Stimulated activated CD4-positive, alpha-beta T cell treated with anti-CD3 and anti-CD28 coated beads, TNF-alpha, amount 100 ng/mL, for 48 hours (primary cell): ENCODE data around the gene DNAJC22.
A peak's percentile ranks its signal among the peaks of the same experiment; 100 is the strongest.
"Not testable (repeated sequence)": the region's sequence is repeated elsewhere in the genome, so short reads cannot be mapped to it uniquely, and the experiment has no call there.

Experiments
- DNase-seq, 3 donors: peaks; one replicate each; pipeline ENCODE4 v3.0.0-alpha.2; 2020; ENCODE audit warnings: low read depth in 3 of 3

The DNAJC22 gene

DNA sequence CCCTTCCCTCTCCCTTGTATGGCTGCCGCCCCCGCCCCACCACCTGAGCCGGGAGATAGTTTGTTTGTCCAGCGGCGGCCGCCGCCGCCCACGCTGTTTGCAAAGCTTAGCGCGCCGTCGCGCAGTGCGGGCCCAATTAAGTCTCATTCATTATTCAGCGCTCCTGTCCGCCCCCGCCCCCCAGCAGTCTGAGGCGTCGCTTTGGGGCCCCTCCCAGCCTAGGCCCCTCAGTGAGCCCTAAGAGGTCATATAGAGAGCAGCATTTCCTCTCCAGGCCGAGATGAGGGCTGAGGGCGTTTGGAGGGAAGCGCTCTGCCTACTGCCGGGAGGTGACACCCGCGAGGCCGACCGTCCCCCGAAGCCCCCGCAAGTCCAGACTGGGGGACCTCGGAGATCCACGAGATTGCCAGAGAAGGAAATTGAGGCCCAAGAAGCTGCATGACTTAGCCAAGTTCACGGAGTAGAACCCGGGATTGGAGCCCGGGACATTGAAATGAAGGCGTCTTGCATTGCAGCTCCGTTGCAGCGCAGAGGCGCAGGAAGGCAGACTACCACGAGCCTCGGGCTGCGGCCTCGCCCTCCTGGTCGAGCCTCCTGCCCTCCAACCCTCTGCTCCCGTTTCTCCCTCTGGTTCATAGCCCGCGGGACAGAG, at the start of gene DNAJC22:
Gene DNAJC22 (plus strand): TSS at position 230 of the 652 bp plus-strand sequence. CDS start 1,985 bp downstream, outside the sequence.
- DNase-seq, result no peak

DNA sequence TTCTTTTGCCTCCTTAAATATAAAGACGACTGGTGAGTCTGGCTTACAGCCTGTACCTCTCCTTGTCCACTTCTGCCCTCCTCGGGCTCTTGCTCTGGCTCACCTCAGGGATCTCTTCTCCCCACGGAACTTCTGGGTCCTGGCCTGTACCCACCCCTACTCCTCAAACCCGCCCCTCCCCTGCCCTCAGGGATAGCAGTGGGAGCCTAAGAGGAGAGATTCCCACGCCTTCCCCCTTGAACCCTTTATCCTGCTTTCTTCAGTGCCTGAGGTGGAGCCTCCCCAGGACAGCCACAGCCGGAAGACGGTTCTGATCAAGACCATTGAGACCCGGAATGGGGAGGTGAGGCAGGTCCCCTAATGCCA, 49.0 kb upstream of the DNAJC22 start:
- no peak for DNase-seq

DNA sequence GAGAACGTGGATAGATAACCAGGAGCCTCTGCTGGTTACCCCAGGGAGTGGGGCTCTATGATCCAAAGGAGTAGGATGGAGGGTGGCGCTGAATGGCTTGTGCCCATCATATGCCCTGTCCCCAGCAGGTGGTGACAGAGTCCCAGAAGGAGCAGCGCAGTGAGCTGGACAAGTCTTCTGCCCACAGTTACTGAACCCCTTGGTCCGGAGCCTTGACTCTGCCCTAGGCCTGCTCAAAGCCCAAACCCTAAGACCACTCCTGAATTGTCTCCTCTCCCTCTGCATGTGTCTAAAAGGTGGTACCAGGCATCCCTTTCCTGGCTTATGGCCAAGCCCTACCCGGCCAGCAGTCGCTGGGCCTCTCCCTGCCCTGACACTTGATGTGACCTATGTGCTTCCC, 48.5 kb upstream of the DNAJC22 start:
- DNase-seq, result no peak

DNA sequence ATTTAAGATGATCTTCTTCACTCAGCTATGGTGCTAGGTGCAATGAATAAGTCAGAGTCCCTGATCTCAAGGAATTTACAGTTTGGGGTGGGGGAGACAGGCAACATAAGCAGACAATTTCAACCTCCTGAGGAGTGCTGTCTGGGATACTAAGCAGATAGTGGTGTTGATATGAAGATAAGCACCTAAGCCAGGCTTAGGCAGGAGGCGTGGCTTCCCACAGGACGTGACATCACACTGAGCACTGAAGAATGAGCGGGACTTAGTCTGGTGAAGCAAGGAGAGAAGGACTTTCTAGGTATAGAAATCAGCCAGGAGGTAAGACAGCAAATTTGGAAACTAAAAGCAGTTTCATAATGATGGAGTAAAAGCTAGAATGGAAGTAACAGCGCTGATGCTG, 44.9 kb upstream of the DNAJC22 start:
- DNase-seq, result no peak

DNA sequence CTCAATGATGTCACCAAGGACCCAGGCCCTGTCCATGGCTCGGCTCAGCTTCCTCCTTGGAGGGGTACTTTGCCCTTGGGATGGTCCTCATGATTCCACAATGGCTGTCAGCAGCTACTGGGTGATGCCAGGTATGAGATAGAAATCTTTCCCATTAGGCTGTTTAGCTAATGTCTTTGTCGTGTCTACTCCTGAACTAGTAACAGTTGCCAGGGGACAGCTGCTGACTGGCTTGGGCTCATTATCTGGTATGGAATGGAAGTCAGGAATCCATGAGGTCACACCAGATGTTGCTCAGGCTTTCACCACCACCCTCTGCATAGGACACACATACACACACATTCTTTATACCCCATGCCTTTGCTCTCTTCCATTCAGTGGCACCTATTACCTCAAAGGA, 42.5 kb upstream of the DNAJC22 start:
- no peak for DNase-seq

DNA sequence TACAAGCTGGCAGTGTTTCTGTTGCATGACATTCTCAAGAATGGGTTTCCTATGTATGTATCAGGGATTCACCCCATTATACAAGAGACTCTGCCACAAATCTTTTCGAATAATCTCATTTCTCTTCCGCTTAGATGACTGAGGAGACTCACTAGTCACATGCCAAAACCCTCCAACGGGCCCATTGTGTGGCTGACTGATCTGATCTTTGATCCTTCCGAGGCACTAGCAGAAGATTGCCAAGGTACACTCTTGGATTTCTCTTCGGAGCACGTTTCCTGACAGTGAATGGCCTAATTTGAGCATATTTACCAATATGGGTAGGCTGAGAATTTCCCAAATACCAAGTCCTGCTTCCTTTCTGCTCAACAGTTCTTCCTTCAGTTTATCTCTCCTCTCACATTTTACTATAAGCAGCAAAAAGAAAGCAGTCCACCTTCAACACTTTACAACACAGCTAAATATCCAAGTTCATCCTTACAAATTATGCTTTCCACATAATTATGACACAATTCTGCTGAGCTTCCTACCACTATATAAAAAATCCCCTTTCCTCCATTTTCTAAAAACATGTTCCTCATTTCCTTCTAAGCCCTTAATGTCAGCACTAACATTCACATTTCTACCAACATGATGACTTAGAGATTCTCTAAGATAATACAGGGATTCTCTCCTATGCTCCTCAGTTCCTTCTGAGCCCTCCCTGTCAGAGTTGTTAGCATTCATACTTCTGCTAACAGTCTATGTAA, 40.8 kb upstream of the DNAJC22 start:
- DNase-seq, result no peak

DNA sequence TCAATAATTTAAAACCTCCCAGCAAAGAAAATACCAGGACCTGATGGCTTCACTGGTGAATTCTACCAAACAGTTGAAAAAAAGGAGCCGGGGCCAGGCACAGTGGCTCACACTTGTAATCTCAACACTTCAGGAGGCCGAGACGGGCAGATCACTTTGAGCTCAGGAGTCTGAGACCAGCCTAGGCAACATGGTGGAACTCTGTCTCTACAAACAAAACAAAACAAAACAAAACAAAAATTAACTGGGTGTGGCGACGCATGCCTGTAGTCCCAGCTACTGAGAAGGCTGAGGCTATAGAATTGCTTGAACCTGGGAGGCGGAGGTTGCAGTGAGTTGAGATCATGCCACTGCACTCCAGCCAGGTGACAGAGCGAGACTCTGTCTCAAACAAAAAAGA, 37.3 kb upstream of the DNAJC22 start:
- DNase-seq, result no peak

DNA sequence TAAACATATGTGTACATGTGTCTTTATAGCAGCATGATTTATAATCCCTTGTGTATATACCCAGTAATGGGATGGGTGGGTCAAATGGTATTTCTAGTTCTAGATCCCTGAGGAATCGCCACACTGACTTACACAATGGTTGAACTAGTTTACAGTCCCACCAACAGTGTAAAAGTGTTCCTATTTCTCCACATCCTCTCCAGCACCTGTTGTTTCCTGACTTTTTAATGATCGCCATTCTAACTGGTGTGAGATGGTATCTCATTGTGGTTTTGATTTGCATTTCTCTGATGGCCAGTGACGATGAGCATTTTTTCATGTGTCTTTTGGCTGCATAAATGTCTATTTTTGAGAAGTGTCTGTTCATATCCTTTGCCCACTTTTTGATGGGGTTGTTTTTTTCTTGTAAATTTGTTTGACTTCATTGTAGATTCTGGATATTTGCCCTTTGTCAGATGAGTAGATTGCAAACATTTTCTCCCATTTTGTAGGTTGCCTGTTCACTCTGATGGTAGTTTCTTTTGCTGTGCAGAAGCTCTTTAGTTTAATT, 36.2 kb upstream of the DNAJC22 start:
- DNase-seq, result not testable (repeated sequence)

DNA sequence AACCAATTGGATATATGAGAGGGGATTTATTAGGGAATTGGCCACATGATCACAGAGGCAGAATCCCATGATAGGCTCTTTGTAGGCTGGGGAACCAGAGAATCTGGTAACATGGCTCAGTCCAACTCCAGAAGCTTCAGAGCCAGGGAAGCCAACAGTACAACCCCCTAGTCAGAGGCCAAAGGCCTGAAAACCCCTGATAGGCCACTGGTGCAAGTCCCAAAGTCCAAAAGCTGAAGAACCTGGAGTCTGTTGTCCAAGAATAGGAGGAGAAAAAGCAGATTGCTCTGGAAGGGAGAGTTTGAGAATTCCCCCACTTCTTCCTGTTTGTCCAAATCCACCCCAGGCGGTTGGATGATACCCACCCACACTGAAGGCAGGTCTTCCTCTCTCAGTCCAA, 31.9 kb upstream of the DNAJC22 start:
- no peak for DNase-seq

DNA sequence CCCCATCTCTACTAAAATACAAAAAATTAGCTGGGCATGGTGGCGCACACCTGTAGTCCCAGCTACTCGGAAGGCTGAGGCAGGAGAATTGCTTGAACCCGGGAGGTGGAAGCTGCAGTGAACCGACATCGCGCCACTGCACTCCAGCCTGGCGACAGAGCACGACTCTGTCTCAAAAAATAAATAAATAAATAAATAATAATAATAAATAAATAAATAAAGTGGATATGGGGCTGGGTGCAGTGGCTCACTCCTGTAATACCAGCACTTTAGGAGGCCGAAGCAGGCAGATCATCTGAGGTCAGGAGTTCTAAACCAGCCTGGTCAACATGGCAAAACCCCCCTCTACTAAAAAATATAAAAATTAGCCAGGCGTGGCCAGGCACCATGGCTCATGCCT, 29.6 kb upstream of the DNAJC22 start:
- DNase-seq, result not testable (repeated sequence)

DNA sequence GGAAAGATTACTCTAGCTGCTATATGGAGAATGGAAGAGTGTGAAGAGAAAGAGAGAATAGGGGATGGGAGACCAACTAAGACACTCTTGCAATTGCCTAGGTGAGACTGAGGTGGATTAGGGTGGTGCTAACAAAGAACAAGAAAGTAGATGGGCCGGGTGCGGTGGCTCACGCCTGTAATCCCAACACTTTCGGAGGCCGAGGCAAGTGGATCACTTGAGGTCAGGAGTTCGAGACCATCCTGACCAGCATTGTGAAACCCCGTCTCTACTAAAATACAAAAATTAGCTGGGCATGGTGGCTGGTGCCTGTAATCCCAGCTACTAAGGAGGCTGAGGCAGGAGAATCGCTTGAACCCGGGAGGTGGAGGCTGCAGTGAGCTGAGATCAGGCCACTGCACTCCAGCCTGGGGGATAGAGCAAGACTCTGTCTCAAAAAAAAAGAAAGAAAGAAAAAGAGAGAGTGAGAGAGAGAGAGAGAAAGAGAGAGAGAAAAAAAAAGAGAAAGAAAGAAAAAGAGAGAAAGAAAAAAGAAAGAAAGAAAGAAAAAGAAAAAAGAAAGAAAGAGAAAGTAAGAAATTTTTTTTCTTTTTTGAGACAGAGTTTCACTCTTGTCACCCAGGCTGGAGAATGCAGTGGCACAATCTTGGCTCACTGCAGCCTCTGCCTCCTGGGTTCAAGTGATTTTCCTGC, 26.1 kb upstream of the DNAJC22 start:
- DNase-seq, result not testable (repeated sequence)

DNA sequence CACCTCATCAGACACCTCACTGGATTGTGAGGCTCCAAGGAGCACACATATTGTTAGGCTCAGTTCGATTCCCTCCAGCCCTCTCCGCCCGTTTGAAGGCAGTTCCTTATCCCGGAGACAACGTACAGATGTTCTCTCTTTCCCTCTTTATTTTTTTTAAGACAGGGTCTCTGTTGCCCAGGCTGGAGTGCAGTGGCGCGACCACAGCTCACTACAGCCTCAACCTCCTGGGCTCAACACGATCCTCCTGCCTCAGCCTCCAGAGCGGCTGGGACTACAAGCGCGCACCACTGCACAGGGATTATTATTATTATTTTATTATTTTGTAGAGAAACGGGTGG, 24.4 kb upstream of the DNAJC22 start:
- no peak for DNase-seq

DNA sequence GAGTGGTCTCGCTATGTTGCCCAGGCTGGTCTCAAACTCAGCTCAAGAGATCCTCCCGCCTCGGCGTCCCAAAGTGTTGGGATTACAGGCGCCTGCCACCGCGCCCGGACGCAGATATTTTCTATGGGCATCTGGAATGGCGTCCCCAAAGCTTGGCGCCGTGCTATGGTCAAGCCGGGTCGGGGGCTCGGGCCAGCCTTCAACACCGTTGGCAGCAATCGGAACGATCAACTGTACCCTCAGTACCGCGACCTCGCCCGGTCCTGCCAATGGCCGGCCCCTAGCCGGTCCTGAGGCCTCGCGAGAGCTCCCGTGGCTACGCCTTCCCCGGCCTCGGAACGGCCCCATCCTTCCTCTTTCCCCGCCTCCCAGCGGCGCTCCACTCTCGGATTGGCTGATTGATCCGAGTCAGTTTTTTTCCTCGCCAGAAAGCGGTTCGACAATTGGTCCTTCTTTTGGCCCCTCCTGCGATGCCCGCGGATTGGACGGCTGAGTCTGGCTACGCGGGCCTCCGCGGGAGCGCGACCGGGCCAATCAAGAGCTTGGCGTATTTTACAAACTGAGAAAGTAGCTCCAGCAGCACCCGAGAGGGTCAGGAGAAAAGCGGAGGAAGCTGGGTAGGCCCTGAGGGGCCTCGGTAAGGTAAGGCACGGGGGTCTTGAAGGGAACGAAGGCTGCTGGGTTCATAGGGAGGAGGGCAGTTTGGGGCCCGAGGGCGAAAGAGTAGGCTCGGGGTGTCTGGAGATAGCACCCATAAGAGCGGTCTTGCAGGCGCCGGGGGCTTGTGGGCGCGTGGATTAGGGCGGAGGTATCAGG, 23.8 kb upstream of the DNAJC22 start, which contains the start of gene TROAP:
Gene TROAP (plus strand): TSS at position 548 of the 816 bp plus-strand sequence. CDS start 354 bp downstream, outside the sequence.
- DNase-seq, result peak; percentile 94 to 96 (median 96)

DNA sequence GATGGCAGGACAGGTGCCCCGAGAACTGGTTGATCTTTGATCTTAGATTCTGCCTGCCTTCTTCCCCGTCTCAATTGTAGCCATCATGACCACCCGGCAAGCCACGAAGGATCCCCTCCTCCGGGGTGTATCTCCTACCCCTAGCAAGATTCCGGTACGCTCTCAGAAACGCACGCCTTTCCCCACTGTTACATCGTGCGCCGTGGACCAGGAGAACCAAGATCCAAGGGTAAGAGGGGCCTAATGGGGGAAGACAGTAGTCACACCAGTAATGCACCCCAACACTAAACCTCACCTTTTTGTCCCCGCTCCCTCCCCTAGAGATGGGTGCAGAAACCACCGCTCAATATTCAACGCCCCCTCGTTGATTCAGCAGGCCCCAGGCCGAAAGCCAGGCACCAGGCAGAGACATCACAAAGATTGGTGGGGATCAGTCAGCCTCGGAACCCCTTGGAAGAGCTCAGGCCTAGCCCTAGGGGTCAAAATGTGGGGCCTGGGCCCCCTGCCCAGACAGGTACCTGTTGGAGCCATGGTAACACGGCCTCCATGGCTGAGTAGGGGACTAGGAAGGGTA, 23.1 kb upstream of the DNAJC22 start:
- no peak for DNase-seq

DNA sequence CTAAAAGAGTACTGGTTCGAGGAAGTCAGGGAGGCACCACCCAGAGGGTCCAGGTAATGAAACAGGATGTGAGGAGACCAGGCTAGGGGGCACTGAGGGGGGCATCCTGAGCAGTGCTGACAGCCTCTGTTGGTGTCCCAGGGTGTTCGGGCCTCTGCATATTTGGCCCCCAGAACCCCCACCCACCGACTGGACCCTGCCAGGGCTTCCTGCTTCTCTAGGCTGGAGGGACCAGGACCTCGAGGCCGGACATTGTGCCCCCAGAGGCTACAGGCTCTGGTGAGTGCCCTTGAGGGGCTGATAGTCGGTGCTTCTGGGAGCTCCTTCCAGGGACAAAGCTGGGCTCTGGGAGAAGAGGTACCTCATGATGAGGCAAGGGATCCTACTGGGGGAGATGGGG, 21.1 kb upstream of the DNAJC22 start:
- DNase-seq, result no peak

DNA sequence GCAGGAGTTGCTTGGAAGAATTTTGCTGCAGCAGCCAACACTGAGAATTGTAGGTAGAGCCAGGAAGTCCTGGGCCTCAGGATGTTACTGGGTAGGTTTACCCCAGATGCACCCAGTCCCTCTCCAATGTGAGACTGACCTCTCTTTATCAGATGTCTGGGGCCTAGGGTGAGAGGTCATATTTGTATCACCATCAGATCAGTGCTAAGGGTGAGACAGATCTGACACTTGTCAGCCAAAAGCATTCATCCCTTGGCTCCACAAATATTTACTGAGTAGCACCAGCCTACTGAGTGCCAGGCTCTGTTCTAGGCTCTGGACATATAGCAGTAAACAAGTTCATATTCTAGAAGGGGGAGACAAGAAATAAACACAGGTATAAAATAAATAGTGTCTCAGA, 19.3 kb upstream of the DNAJC22 start:
- DNase-seq, result no peak

DNA sequence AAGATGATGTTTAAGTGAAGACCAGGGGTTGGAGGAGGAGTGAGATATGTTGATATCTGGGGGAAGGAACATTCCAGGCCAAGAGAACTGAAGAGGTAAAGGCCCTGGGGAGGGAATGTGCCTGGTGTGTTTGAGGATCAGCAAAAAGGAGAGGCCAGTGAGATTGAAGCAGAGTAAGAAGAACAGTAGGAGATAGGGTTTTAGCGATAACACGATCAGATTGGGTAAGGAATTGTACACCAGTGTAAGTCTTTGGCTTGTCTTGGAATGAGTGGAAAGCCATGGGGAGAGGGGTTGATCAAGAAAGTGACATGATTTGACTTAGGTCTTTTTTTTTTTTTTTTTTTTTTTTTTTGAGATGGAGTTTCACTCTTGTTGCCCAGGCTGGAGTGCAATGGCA, 18.8 kb upstream of the DNAJC22 start:
- no peak for DNase-seq

DNA sequence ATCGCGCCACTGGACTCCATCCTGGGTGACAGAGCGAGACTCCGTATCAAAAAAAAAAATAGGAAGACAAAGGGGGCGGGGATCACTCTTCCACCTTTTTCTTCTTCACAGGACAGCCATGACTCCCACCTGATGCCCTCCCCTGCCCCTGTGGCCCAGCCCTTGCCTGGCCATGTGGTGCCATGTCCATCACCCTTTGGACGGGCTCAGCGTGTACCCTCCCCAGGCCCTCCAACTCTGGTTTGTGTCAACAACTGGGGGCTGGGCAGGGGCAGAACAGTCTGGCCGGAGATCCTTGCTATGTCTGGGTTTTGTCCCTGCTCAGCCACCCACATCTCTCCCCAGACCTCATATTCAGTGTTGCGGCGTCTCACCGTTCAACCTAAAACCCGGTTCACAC, 17.9 kb upstream of the DNAJC22 start:
- DNase-seq, result no peak

DNA sequence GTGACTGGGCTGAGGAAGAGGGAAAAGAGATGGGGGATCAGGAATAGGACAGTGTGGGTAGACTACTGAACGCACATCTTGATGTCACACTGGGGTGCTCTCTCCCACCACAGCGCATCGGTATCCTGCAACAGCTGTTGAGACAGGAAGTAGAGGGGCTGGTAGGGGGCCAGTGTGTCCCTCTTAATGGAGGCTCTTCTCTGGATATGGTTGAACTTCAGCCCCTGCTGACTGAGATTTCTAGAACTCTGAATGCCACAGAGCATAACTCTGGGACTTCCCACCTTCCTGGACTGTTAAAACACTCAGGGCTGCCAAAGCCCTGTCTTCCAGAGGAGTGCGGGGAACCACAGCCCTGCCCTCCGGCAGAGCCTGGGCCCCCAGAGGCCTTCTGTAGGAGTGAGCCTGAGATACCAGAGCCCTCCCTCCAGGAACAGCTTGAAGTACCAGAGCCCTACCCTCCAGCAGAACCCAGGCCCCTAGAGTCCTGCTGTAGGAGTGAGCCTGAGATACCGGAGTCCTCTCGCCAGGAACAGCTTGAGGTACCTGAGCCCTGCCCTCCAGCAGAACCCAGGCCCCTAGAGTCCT, 16.6 kb upstream of the DNAJC22 start:
- no peak for DNase-seq

DNA sequence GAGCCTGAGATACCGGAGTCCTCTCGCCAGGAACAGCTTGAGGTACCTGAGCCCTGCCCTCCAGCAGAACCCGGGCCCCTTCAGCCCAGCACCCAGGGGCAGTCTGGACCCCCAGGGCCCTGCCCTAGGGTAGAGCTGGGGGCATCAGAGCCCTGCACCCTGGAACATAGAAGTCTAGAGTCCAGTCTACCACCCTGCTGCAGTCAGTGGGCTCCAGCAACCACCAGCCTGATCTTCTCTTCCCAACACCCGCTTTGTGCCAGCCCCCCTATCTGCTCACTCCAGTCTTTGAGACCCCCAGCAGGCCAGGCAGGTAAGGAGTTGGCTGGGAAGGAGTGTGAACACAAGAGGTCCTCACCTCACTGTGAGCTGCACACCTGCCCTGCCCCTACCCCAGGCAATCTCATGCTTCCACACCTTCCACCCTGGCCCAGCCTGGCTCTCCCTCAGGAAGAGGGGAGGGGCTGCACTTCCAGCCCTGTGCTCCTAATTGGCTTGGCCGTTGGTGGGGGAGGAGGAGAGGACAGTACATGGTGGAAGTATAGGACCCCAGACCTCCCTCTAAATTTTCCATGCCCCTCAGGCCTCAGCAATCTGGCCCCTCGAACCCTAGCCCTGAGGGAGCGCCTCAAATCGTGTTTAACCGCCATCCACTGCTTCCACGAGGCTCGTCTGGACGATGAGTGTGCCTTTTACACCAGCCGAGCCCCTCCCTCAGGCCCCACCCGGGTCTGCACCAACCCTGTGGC, 15.9 kb upstream of the DNAJC22 start:
- DNase-seq, result no peak
